Gastrocnemius medialis (tissue), 4 donors: Measurements from ENCODE around the gene PAQR5. TPM values are rescaled to one million over a fixed set of nuclear protein-coding genes. Genes with fewer than 3 reads are reported as not detected.

ENCODE experiments used
- ATAC-seq, 2 donors: fragments of 150-250 bp; one replicate each; pipeline ENCODE4 v1.9.1; 2016
- DNase-seq, 2 donors: peaks; one replicate each; pipeline ENCODE4 v3.0.0-alpha.2; 2019
- H3K27ac ChIP-seq, 4 donors: fragments of 200-600 bp; sonication (generic); 1 replicate in 1 of 4; 2 replicates in 3 of 4; pipeline ENCODE4 v1.5.1; 2016 to 2018; ENCODE audit warnings: mild to moderate bottlenecking in 2 of 4, moderate library complexity in 1 of 4
- H3K27me3 ChIP-seq, 3 donors: fragments of 200-600 bp; sonication (generic) in 2 of 3; 1 replicate in 1 of 3; 2 replicates in 2 of 3; pipeline versions ENCODE4 v1.5.1 to v1.6.0; 2016 to 2019; ENCODE audit warnings: mild to moderate bottlenecking in 1 of 3, moderate library complexity in 1 of 3
- H3K36me3 ChIP-seq, 2 donors: fragments of 200-600 bp; sonication (generic) in 1 of 2; one replicate each; pipeline ENCODE4 v1.5.1; 2017 to 2018
- H3K4me1 ChIP-seq, 2 donors: fragments of 200-600 bp; sonication (generic) in 1 of 2; one replicate each; pipeline ENCODE4 v1.5.1; 2016 to 2017; ENCODE audit warnings: mild to moderate bottlenecking in 2 of 2
- H3K4me3 ChIP-seq, 4 donors: fragments of 200-600 bp; sonication (generic) in 3 of 4; 1 replicate in 1 of 4; 2 replicates in 3 of 4; pipeline ENCODE4 v1.5.1; 2016 to 2019; ENCODE audit warnings: mild to moderate bottlenecking in 2 of 4
- H3K9me3 ChIP-seq, 3 donors: fragments of 200-600 bp; sonication (generic) in 2 of 3; 1 replicate in 1 of 3; 2 replicates in 2 of 3; pipeline ENCODE4 v1.5.1; 2016 to 2019
- POLR2A ChIP-seq, 2 donors: fragments of 450-650 bp; IDR thresholded peaks; one replicate each; pipeline ENCODE4 v1.6.1; 2017; ENCODE audit warnings: antibody characterized with exemption in 2 of 2, mild to moderate bottlenecking in 2 of 2, moderate library complexity in 2 of 2
- in situ Hi-C, 4 donors: fragments of 200-750 bp; cut with MboI; loops; one replicate each; pipeline versions ENCODE4 v1.15.0 to v1.8.0; 2017; ENCODE audit warnings: low sequenced_read_pairs in 4 of 4
- intact Hi-C: fragments of 100-400 bp; cut with DNase I; formaldehyde crosslinking; loops from one replicate; pipeline ENCODE4 v1.15.1; 2023; ENCODE audit warnings: low total_unique reads
- total RNA-seq, 4 donors: library from RNA; depleted of rRNA; stranded (reverse); fragments of >200 nt; gene quantifications; one replicate each; pipeline versions ENCODE4 v1.1.0 to v1.2.3, GENCODE V29; 2016
- TF ChIP-seq, protein P1 (sequence below), 5 experiments: fragments of 450-650 bp in 3 of 5; fragments of 200-600 bp in 2 of 5; sonication (generic) in 2 of 5; IDR thresholded peaks in 4 of 5; conservative IDR thresholded peaks in 1 of 5; 1 replicate in 4 of 5; 2 replicates in 1 of 5; pipeline ENCODE4 v1.5.1; 2016 to 2019; ENCODE audit warnings: antibody characterized with exemption in 5 of 5, mild to moderate bottlenecking in 3 of 5, moderate library complexity in 3 of 5

Gene PAQR5
- total RNA-seq, 4 donors from 2014 or later = 0.07 to 0.10 (median 0.10) TPM; not detected in 1

DNA sequence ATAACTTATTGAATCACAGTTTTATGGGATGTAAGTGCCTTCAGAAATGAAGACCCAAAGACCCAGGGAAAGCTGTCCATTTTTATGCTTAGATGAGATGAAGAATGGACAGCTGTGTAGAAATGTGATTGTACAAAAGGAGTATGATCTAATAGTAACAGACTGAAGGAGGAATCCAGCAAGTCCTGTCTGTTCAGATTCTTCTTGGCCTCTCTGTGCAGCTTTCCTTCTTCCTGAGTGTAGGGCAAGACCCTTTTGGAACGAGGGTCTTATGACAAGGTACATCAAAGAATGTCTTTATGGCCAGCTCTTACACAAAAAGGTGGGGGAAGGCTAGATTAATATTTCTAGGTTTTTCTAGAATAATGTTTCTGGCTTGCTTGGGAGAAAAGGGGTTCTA lies 114.0 kb downstream of the PAQR5 start:
- H3K9me3 ChIP-seq = no peaks in the 10 kb centered on the region
- H3K4me3 ChIP-seq = no peak overlapping the region
- H3K27ac ChIP-seq = no peak overlapping the region
- TF ChIP-seq POLR2A (IDR thresholded peaks at IDR 0.05) = no peak
- TF ChIP-seq, protein P1, sequence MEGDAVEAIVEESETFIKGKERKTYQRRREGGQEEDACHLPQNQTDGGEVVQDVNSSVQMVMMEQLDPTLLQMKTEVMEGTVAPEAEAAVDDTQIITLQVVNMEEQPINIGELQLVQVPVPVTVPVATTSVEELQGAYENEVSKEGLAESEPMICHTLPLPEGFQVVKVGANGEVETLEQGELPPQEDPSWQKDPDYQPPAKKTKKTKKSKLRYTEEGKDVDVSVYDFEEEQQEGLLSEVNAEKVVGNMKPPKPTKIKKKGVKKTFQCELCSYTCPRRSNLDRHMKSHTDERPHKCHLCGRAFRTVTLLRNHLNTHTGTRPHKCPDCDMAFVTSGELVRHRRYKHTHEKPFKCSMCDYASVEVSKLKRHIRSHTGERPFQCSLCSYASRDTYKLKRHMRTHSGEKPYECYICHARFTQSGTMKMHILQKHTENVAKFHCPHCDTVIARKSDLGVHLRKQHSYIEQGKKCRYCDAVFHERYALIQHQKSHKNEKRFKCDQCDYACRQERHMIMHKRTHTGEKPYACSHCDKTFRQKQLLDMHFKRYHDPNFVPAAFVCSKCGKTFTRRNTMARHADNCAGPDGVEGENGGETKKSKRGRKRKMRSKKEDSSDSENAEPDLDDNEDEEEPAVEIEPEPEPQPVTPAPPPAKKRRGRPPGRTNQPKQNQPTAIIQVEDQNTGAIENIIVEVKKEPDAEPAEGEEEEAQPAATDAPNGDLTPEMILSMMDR (IDR thresholded peaks at IDR 0.05 in 4 of 5, conservative IDR thresholded peaks at IDR 0.05 in 1 of 5) = no peak
- in situ Hi-C loops = no loop called here
- H3K36me3 ChIP-seq = no peaks in the 10 kb centered on the region
- ATAC-seq (no peak), DNase-seq (no peak)
- intact Hi-C loops = no loop called here
- peaks cover 0 to 8% (median 2%) of the 10 kb centered on the region in 3 donors for H3K27me3 ChIP-seq
- H3K4me1 ChIP-seq = peaks cover 9 to 10% of the 10 kb centered on the region in 2 donors

DNA sequence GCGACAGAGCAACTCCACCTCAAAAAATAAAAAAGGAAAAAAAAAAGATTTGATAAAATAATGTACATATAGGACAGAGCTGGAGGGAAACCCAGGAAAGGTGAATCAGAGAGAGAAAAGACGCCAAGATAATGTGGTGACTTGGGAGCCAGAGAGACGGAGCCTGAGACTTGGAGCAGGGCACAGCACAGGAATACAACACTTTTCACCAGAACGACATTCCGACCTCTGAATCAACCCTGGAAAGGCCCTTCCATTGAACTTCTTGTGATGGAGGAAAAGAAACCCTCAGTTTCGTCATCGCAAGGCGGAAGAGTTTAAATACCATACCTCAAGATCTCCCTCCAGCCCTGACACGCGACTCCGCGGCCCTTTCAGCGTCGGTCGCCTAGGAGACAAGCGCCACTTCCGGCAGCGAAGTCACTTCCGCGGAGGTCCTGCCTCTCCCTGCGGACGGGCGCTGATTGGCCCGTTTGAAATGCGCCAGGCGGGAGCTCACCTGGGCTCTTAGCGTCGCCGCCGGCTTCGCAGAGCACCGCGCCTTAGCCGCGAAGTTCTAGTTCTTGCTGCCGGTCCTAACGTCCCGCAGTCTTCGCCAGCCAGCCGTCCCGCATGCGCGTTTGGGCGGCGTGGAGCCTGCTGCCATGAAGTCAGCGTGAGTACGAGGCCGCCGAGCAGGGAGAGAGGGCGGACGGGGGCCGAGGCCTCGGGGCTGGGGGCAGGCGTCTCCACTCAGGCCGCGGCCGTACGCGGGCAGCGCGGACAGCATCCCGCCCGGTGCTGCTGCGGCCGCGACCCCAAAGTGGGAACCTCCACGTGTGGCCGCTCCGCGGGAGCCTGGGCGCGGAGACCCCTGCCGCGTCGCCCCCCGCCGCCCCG lies 115.3 kb downstream of the PAQR5 start, which contains the start of gene KIF23:
Gene KIF23 (plus strand): TSS at position 528 of the 879 bp plus-strand sequence. CDS start 117 bp downstream, at position 645.
- DNase-seq = peak; percentile 74 to 83
- H3K27ac ChIP-seq = no peak within 1 kb of the TSS
- intact Hi-C loops (loop anchor here (1.0 kb wide), 1 partner anchor 254 kb away; the partner anchor contains the start of gene GLCE), in situ Hi-C loops (no loop called here)
- H3K4me3 ChIP-seq = peak within 1 kb of the TSS; percentile 69 to 91 (median 80)
- peaks cover 0 to 8% (median 2%) of the 10 kb centered on the region in 3 donors for H3K27me3 ChIP-seq
- H3K4me1 ChIP-seq = peaks cover 9 to 10% of the 10 kb centered on the region in 2 donors
- peak; percentile 95 to 97 for ATAC-seq
- no peaks in the 10 kb centered on the region for H3K9me3 ChIP-seq
- no peak for TF ChIP-seq POLR2A (IDR thresholded peaks at IDR 0.05)
- TF ChIP-seq, protein P1 (IDR thresholded peaks at IDR 0.05 in 4 of 5, conservative IDR thresholded peaks at IDR 0.05 in 1 of 5) = no peak
- no peaks in the 10 kb centered on the region for H3K36me3 ChIP-seq

DNA sequence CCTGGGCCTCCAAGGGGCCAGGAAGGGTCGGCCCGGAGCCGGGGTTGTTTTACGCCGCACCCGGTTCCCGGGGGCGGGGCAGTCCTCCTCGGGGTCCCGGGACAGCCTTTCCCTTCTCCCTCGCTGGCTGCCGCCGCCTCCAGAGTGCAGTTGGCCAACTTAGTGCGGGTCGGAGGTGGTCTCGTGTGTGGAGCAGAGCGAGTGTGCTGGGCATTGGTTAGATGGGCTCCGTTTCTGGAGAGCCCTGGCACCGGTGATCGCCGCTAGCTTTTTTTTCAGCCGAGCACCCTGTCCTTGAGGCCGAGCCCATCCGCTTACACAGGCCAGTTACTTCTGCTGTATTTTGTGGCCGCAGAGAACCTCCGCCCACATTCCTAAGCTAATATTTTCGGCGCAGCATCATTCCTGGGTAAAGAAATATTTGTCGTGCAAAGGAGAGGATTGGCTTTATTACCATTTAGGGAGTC lies 116.0 kb downstream of the PAQR5 start:
- Histone ChIP-seq H3K27me3 (peaks cover 0 to 8% (median 2%) of the 10 kb centered on the region in 3 donors), H3K4me3 (peak overlapping the region; percentile 69 to 91 (median 80)), H3K9me3 (no peaks in the 10 kb centered on the region), H3K4me1 (peaks cover 9 to 10% of the 10 kb centered on the region in 2 donors), H3K27ac (no peak overlapping the region), H3K36me3 (no peaks in the 10 kb centered on the region)
- TF ChIP-seq, protein P1 (IDR thresholded peaks at IDR 0.05 in 4 of 5, conservative IDR thresholded peaks at IDR 0.05 in 1 of 5) = no peak
- TF ChIP-seq POLR2A (IDR thresholded peaks at IDR 0.05) = no peak
- intact Hi-C loops (loop anchor here (1.0 kb wide), 1 partner anchor 254 kb away; the partner anchor contains the start of gene GLCE), in situ Hi-C loops (no loop called here)
- ATAC-seq (peak; percentile 7 to 16), DNase-seq (no peak)

DNA sequence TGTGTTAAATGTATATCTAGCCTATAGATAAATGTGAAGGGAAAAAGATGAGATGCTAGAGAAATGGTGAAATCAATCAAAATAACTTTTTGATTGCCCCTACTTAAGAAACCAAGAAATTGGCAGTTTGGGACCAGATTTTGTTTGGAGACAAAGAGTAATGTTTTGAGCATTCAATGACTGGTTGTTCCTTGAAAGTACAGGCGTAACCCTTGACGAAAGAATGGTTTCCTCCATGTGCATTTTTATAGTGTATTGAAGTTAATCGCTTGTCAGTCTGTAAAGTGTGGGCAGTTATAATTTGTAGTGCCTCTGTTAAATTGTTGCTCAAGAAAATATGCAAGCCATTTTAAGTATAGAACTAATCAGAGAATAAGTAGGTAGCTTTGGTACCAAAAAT lies 116.7 kb downstream of the PAQR5 start:
- TF ChIP-seq POLR2A (IDR thresholded peaks at IDR 0.05) = no peak
- TF ChIP-seq, protein P1 (IDR thresholded peaks at IDR 0.05 in 4 of 5, conservative IDR thresholded peaks at IDR 0.05 in 1 of 5) = no peak
- H3K4me1 ChIP-seq = peaks cover 9 to 10% of the 10 kb centered on the region in 2 donors
- peaks cover 0 to 8% (median 2%) of the 10 kb centered on the region in 3 donors for H3K27me3 ChIP-seq
- no peak overlapping the region for H3K27ac ChIP-seq
- intact Hi-C loops = no loop called here
- no peaks in the 10 kb centered on the region for H3K9me3 ChIP-seq
- no peak overlapping the region for H3K4me3 ChIP-seq
- in situ Hi-C loops = no loop called here
- no peaks in the 10 kb centered on the region for H3K36me3 ChIP-seq
- no peak for DNase-seq
- ATAC-seq = no peak
